NCI-H345 treated with DMSO at 0.1 percent for 48 hours (cell line): ENCODE measurements around the gene ELP4.

Source experiments
- DNase-seq: peaks from one replicate; lab custom pipeline; 2025; ENCODE audit not compliant: unreplicated experiment; lab: John Stamatoyannopoulos, UW

Gene ELP4

GRCh38 chr11:31768749-31769640 is 259.4 kb downstream of the ELP4 start:
- no peak for DNase-seq

GRCh38 chr11:31770011-31770700 is 260.6 kb downstream of the ELP4 start:
- DNase-seq = no peak

GRCh38 chr11:31772412-31772811 is 262.8 kb downstream of the ELP4 start:
- no peak for DNase-seq

- no peak for DNase-seq
These were observed 269.8 kb downstream of the ELP4 start for GRCh38 chr11:31779374-31779791.

GRCh38 chr11:31780078-31780477 is 270.5 kb downstream of the ELP4 start:
- DNase-seq = no peak

GRCh38 chr11:31780480-31780971 is 271.0 kb downstream of the ELP4 start:
- DNase-seq = no peak

GRCh38 chr11:31782257-31782656 is 272.7 kb downstream of the ELP4 start:
- no peak for DNase-seq

GRCh38 chr11:31783252-31783651 is 273.7 kb downstream of the ELP4 start:
- DNase-seq = no peak

- no peak for DNase-seq
These were observed 275.0 kb downstream of the ELP4 start for GRCh38 chr11:31784611-31785010.

GRCh38 chr11:31786996-31787685 is 277.6 kb downstream of the ELP4 start:
- DNase-seq = no peak

- DNase-seq = no peak
These were observed 278.5 kb downstream of the ELP4 start for GRCh38 chr11:31788085-31788484.

GRCh38 chr11:31790649-31791048 is 281.1 kb downstream of the ELP4 start:
- DNase-seq = no peak

GRCh38 chr11:31792036-31792435 is 282.5 kb downstream of the ELP4 start:
- no peak for DNase-seq

GRCh38 chr11:31792456-31792855 is 282.9 kb downstream of the ELP4 start:
- no peak for DNase-seq

GRCh38 chr11:31793264-31793663 is 283.7 kb downstream of the ELP4 start:
- DNase-seq = no peak

GRCh38 chr11:31794548-31794947 is 285.0 kb downstream of the ELP4 start:
- no peak for DNase-seq

GRCh38 chr11:31795706-31796498 is 286.3 kb downstream of the ELP4 start:
- DNase-seq = no peak

GRCh38 chr11:31796499-31797189 is 287.1 kb downstream of the ELP4 start:
- no peak for DNase-seq

GRCh38 chr11:31797190-31798056 is 287.9 kb downstream of the ELP4 start:
- no peak for DNase-seq
